HL-60 (cell line): Measurements from ENCODE around the gene KCNK17.
A peak's percentile ranks its signal among the peaks of the same experiment; 100 is the strongest.

Source experiments
- CTCF ChIP-seq: IDR thresholded peaks from one replicate; pipeline ENCODE4 v1.5.1; 2011; ENCODE audit warnings: low read length, control low read depth, inconsistent platforms; ENCODE audit not compliant: insufficient read depth
- POLR2AphosphoS5 ChIP-seq: IDR thresholded peaks from 2 replicates; pipeline ENCODE4 v1.6.1; 2012; ENCODE audit warnings: low read depth

GRCh38 chr6:39314273-39314795 lies at the start of gene KCNK17:
- no peak for TF ChIP-seq CTCF
- peak; percentile 57; the same call in 1 of the 2 replicates for TF ChIP-seq POLR2AphosphoS5
